ELF-1 (cell line): Measurements from ENCODE around the gene GRIFIN.

ENCODE experiments used
- DNase-seq: peaks from one replicate; pipeline ENCODE4 v3.0.0-alpha.2; 2016; ENCODE audit warnings: low read depth, low spot score

Gene GRIFIN, protein sequence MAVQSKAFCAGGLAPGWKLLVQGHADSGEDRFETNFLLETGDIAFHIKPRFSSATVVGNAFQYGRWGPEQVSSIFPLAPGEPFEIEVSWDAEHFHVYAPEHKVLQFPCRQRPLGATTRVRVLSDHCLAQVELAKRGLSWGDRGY

GRCh38 chr7:2476298-2476697 is at the start of gene GRIFIN:
Gene GRIFIN (minus strand): TSS chr7:2476398. CDS start chr7:2476383, 15 bp downstream.
- no peak for DNase-seq

- peak; percentile 57 for DNase-seq
These were observed 48.8 kb upstream of the GRIFIN start for GRCh38 chr7:2524808-2525657.

GRCh38 chr7:2523941-2524807 is 48.0 kb upstream of the GRIFIN start:
- peak; percentile 76 for DNase-seq

GRCh38 chr7:2523461-2523936 is 47.3 kb upstream of the GRIFIN start:
- peak; percentile 60 for DNase-seq

- peak; percentile 80 for DNase-seq
These were observed 46.7 kb upstream of the GRIFIN start for GRCh38 chr7:2522780-2523433.

DNA sequence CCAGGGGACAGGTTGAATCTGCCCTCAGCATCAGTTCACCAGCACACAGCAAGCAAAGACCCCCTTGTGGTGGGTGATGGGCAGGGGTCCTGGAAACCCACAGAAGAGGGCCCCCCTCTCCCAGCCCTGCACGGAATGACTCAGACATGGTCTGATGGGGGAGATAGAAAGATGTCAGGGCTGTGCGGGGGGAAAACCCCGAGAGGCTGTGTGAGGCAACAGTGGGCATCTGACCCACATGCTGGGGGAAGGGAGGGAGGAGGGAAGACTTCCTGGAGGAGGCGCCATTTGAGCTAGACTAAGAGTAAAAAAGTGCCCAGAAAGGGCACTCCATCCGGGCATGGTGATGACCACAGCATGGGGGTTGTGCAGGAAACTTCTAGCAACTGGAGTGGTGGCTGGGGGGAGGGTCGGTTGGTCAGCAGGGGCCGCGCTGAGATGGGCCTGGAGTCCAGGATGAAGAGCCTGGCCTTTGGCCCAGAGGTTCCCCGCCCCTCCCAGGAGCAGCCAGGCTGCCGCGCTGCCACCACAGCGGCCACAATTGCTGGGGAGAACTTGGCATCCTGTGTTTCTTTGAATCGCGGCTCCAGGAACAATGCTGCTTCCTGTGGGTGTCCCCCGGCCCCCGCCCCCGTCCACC is 45.9 kb upstream of the GRIFIN start:
- DNase-seq: no peak

DNA sequence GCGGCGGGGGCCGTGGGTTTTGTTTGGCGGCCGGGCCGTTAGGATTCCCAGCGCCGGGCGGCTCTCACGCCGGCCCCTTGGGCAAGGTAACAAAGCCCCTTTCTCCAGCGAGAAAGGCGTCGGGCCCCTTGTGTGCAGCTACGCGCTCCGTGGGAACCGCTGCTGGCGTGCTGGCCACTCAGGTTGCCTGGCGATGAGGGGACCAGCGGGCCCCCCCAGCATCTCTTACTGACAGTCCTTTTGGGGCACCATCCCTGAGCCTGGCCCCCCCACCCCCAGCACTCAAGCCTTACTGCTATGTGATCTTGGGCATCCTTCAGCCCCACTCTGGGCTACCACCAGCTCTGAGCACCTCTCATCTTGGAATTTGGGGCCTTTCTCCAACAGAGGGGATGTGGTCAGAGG is 45.1 kb upstream of the GRIFIN start:
- no peak for DNase-seq

- no peak for DNase-seq
These were observed 44.6 kb upstream of the GRIFIN start for GRCh38 chr7:2520761-2521290.

GRCh38 chr7:2520131-2520760 is 44.0 kb upstream of the GRIFIN start:
- DNase-seq: no peak

DNA sequence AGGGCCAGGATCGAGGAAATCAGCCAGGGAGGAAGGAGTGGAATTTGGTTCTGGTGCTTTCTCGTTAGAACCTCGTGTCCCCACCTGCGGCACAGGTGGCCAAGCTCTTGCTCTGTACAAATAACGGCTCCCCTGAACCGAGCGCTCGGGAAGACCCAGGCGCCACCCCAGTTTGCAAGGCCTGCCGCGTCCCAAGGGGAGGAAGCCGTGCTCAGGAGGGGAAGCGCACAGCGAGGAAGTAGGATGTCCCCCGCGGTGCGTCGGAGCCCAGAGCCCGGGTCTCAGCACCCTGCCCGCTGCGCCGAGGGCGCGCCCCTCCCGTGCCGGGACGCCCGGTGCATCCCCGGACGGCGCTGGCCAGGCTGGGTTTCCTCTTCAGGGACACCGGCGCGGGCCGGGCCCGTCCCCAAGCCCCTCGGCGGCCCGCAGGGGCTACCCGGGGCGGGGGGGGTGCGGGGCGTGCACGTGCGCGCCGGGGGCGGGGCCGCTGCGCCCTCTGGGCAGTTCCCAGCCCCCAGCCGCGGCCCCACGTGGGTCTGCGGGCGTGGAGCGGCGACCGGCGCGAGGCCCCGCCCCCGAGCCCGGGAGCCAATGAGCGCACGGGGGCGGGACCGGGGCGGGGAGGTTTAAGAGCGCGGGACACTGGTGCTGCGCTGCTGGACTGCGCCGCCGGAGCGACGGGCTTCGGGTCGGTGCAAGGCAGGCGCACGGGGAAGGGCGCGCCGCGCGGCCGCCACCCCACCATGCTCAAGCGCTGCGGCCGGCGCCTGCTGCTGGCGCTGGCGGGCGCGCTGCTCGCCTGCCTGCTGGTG is 43.1 kb upstream of the GRIFIN start, which contains the start of gene LFNG:
TSS of gene LFNG (plus strand) at position 656 of the 812 bp plus-strand sequence. CDS start at position 744, 88 bp downstream.
- peak; percentile 89 for DNase-seq

GRCh38 chr7:2518737-2519118 is 42.5 kb upstream of the GRIFIN start:
- no peak for DNase-seq

- no peak for DNase-seq
These were observed 41.7 kb upstream of the GRIFIN start for GRCh38 chr7:2517678-2518507.

DNA sequence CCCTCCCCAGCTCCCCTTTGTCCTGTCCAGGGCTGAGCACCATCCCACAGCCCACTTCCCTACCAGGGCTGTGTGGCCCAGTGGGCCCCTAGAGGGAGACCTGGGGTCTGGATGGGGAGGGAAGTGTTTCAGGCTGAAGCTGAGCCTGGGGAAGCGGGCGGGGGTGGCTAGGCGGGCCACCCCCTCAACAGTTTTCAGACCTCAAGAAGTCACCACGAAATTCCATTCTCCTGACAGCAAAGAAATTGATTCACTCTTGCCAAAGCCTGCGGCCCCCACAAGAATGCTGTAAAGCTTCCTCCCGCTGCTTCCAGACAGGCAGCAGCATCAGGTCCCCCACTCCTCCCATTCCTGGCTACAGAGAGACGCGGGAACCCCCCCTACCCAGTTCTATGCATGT is 40.8 kb upstream of the GRIFIN start:
- DNase-seq: no peak

- DNase-seq: no peak
These were observed 40.0 kb upstream of the GRIFIN start for GRCh38 chr7:2516194-2516555.

DNA sequence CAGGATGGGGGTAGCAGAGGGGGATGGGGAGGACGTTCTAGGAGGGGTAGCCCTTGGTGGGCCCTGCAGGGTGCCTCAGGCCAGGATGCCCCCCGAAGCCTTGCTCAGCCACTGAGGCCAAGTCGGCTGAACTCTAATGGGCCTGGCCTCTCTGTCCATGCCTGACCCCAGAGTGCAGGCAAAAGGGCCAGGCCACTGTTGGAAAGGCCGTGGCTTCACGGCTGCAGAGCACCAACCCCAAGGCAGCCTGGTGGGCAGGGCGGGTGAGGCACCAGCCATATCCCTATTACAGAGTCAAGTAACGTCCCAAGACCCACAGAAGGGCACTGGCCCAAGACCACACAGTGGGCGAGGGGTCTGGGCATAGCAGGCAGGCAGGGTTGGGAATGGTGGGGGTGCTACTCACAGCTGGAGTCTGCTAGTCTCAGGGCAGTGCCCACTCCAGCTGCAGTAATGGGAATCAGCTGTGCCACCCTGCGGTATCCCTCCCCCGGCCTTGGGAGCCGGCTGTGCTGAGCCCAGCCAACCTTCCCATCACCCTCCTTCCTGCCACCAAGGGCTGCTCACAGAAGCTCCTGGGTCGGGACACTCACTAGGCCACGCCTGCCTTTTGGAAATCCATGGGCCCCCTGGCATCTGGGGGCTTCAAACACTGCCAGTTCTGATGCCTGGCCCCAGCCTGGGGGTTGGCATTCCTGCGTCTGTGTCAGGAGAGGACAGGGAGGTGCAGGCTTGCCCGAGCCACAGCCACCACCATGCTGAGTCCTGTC is 39.4 kb upstream of the GRIFIN start:
- no peak for DNase-seq

- DNase-seq: no peak
These were observed 38.5 kb upstream of the GRIFIN start for GRCh38 chr7:2514473-2515423.

GRCh38 chr7:2513702-2514101 is 37.5 kb upstream of the GRIFIN start:
- DNase-seq: no peak
